B cell (primary cell): ENCODE measurements around the gene ZFPM1. TPM values are rescaled to one million over a fixed set of nuclear protein-coding genes. Genes with fewer than 3 reads are reported as not detected.
"Not testable (repeated sequence)": the region's sequence is repeated elsewhere in the genome, so short reads cannot be mapped to it uniquely, and the experiment has no call there.

Experiments used
- ATAC-seq: fragments of 200-7000 bp; cut with Tn5 transposase; one replicate; pipeline ENCODE4 v1.10.0; 2021; ENCODE audit warnings: low read depth, mild to moderate bottlenecking, moderate number of reproducible peaks, moderate library complexity
- CTCF ChIA-PET: fragments of 350-600 bp; sonication (Branson Sonifier 250); formaldehyde crosslinking; loops from one replicate; lab custom pipeline; 2021; ENCODE audit warnings: antibody characterized with exemption, inconsistent platforms; lab: Charles Lee
- POLR2A ChIA-PET: fragments of 350-600 bp; sonication (Branson Sonifier 250); formaldehyde crosslinking; loops from one replicate; lab custom pipeline; 2021; ENCODE audit warnings: antibody characterized with exemption; lab: Charles Lee
- DNase-seq: peaks from one replicate; pipeline ENCODE4 v3.0.0; 2013
- H2AFZ ChIP-seq: 2 replicates; pipeline ENCODE4 v1.6.1; 2012; ENCODE audit warnings: mild to moderate bottlenecking, low read depth, low read length; ENCODE audit not compliant: insufficient read depth, poor library complexity, severe bottlenecking
- H3K27ac ChIP-seq, 2 donors: 1 replicate in 1 of 2; 2 replicates in 1 of 2; pipeline ENCODE4 v1.5.1; 2012 to 2013; ENCODE audit warnings: low read length in 2 of 2, mild to moderate bottlenecking in 2 of 2, moderate library complexity in 1 of 2
- H3K27me3 ChIP-seq, 4 experiments: fragments of 200-600 bp in 1 of 4; sonication (generic) in 1 of 4; replicated peaks in 1 of 4; 1 replicate in 2 of 4; 2 replicates in 2 of 4; pipeline versions ENCODE4 v1.6.1 to v1.7.0; 2013 to 2016; ENCODE audit warnings: low read length in 3 of 4, mild to moderate bottlenecking in 2 of 4, mixed read lengths in 1 of 4, moderate library complexity in 1 of 4; ENCODE audit not compliant: insufficient read depth in 4 of 4, control insufficient read depth in 3 of 4; ENCODE audit errors: control extremely low read depth in 1 of 4
- H3K36me3 ChIP-seq, 2 experiments: replicated peaks in 1 of 2; 1 replicate in 1 of 2; 2 replicates in 1 of 2; pipeline versions ENCODE4 v1.6.1 to v1.7.1; 2013; ENCODE audit warnings: low read length in 1 of 2; ENCODE audit not compliant: insufficient read depth in 2 of 2, control insufficient read depth in 1 of 2; ENCODE audit errors: control extremely low read depth in 1 of 2, extremely low read depth in 1 of 2
- H3K4me1 ChIP-seq, 2 donors: fragments of 200-600 bp in 1 of 2; sonication (generic) in 1 of 2; 1 replicate in 1 of 2; 2 replicates in 1 of 2; pipeline versions ENCODE4 v1.5.1 to v1.6.1; 2013 to 2017; ENCODE audit warnings: low read length in 2 of 2; ENCODE audit not compliant: control insufficient read depth in 2 of 2, insufficient read depth in 2 of 2
- H3K4me2 ChIP-seq: replicated peaks from 2 replicates; pipeline ENCODE3; 2012; ENCODE audit warnings: mild to moderate bottlenecking, low read depth, low read length; ENCODE audit not compliant: poor library complexity, severe bottlenecking
- H3K4me3 ChIP-seq, 5 experiments: fragments of 200-600 bp in 1 of 5; sonication (generic) in 1 of 5; 1 replicate in 3 of 5; 2 replicates in 2 of 5; pipeline versions ENCODE4 v1.5.1 to v1.7.0; 2011 to 2016; ENCODE audit warnings: low read length in 4 of 5, mild to moderate bottlenecking in 4 of 5, low read depth in 2 of 5, control low read depth in 1 of 5, moderate library complexity in 1 of 5; ENCODE audit not compliant: insufficient read depth in 1 of 5; ENCODE audit errors: control extremely low read depth in 1 of 5, extremely low read depth in 1 of 5
- H3K79me2 ChIP-seq: fragments of 200-600 bp; sonication (generic); one replicate; pipeline ENCODE4 v1.6.0; 2016; ENCODE audit warnings: low read length; ENCODE audit not compliant: control insufficient read depth, insufficient read depth
- H3K9ac ChIP-seq: fragments of 200-600 bp; sonication (generic); 2 replicates; pipeline ENCODE4 v1.6.1; 2017; ENCODE audit warnings: mild to moderate bottlenecking, low read length, moderate library complexity
- H3K9me3 ChIP-seq, 3 donors: one replicate each; pipeline versions ENCODE4 v1.6.1 to v1.7.1; 2013; ENCODE audit warnings: low read length in 2 of 3; ENCODE audit not compliant: control insufficient read depth in 2 of 3, insufficient read depth in 1 of 3; ENCODE audit errors: control extremely low read depth in 1 of 3
- H4K20me1 ChIP-seq: 2 replicates; pipeline ENCODE4 v1.6.0; 2012; ENCODE audit warnings: mild to moderate bottlenecking, low read length; ENCODE audit not compliant: insufficient read depth, control insufficient read depth, poor library complexity, severe bottlenecking
- H3K27ac Mint-ChIP-seq: one replicate; pipeline ENCODE4 v1.8.0; 2021; ENCODE audit warnings: mixed read lengths
- H3K27me3 Mint-ChIP-seq: one replicate; pipeline ENCODE4 v1.8.0; 2021; ENCODE audit warnings: mixed read lengths
- H3K4me1 Mint-ChIP-seq: one replicate; pipeline ENCODE4 v1.8.0; 2021; ENCODE audit warnings: mixed read lengths
- H3K4me3 Mint-ChIP-seq: one replicate; pipeline ENCODE4 v1.8.0; 2021; ENCODE audit warnings: mixed read lengths
- H3K9me3 Mint-ChIP-seq: one replicate; pipeline ENCODE4 v1.8.0; 2022; ENCODE audit warnings: mixed read lengths; ENCODE audit not compliant: insufficient read depth
- CTCF ChIP-seq: fragments of 200-600 bp; IDR thresholded peaks from one replicate; pipeline ENCODE4 v1.8.0; 2022; ENCODE audit warnings: antibody characterized with exemption, mild to moderate bottlenecking
- EZH2 ChIP-seq: IDR thresholded peaks from 2 replicates; pipeline ENCODE4 v1.6.1; 2012; ENCODE audit warnings: borderline replicate concordance, low read depth, mild to moderate bottlenecking, moderate library complexity, low read length; ENCODE audit not compliant: insufficient read depth, poor library complexity, severe bottlenecking
- WGBS: methylation state at CpG from one replicate; pipeline ENCODE4 v1.1.5; 2013; ENCODE audit warnings: missing lambda C conversion rate; ENCODE audit not compliant: insufficient coverage; 5-methylcytosine and 5-hydroxymethylcytosine counted together
- intact Hi-C: fragments of 100-400 bp; cut with micrococcal nuclease; formaldehyde crosslinking; loops from one replicate; pipeline ENCODE4 v1.10.0; 2022
- polyA plus RNA-seq: library from polyadenylated mRNA; depleted of rRNA; stranded (reverse); fragments of >200 nt; gene quantifications from 2 replicates; pipeline ENCODE4 v1.2.3, GENCODE V29; 2012
- total RNA-seq, 2 donors: library from RNA; stranded (reverse); fragments of 120-200 nt in 1 of 2; gene quantifications; 1 replicate in 1 of 2; 2 replicates in 1 of 2; pipeline versions ENCODE4 v1.2.3 to v1.2.4, GENCODE V29; 2013 to 2022

ZFPM1 gene
- total and polyA plus RNA-seq, 2 donors (not counting 1 experiment from before 2014, with no cell fraction given), result 4.3 to 34.6 TPM

- H3K27ac Mint-ChIP-seq, H3K4me3 ChIP-seq, H3K9ac ChIP-seq, H3K27me3 ChIP-seq, H3K9me3 Mint-ChIP-seq, H3K27me3 Mint-ChIP-seq, POLR2A ChIA-PET, H3K4me1 ChIP-seq, intact Hi-C loops, H3K9me3 ChIP-seq, ATAC-seq, H4K20me1 ChIP-seq, H3K36me3 ChIP-seq, H3K27ac ChIP-seq, CTCF ChIA-PET, H3K4me2 ChIP-seq, H3K4me1 Mint-ChIP-seq, DNase-seq, H3K4me3 Mint-ChIP-seq, H2AFZ ChIP-seq, H3K79me2 ChIP-seq: not testable (repeated sequence)
- WGBS, result 98% methylated on average over 4 of the region's 4 CpGs
Measured at GRCh38 chr16:88518411-88519111, 65.5 kb downstream of the ZFPM1 start.

GRCh38 chr16:88519240-88519639, 66.2 kb downstream of the ZFPM1 start:
- ATAC-seq, result no peak
- no peak overlapping the region for H3K4me3 Mint-ChIP-seq
- H3K27me3 Mint-ChIP-seq, result no peaks in the 10 kb centered on the region
- intact Hi-C loops, result no loop called here
- Histone ChIP-seq H3K9ac (no peak overlapping the region), H3K27ac (no peak overlapping the region), H3K36me3 (no peaks in the 10 kb centered on the region), H3K4me2 (no peak overlapping the region), H2AFZ (no peak overlapping the region), H3K9me3 (no peaks in the 10 kb centered on the region), H3K79me2 (peaks cover 3% of the 10 kb centered on the region), H3K4me1 (no peaks in the 10 kb centered on the region), H3K27me3 (no peaks in the 10 kb centered on the region), H3K4me3 (no peak overlapping the region), H4K20me1 (no peaks in the 10 kb centered on the region)
- TF ChIP-seq EZH2, result no peak
- TF ChIP-seq CTCF, result no peak
- no peak for DNase-seq
- no peak overlapping the region for H3K27ac Mint-ChIP-seq
- no peaks in the 10 kb centered on the region for H3K9me3 Mint-ChIP-seq
- ChIA-PET CTCF (no interaction called here), POLR2A (no interaction called here)
- no peaks in the 10 kb centered on the region for H3K4me1 Mint-ChIP-seq
